ENCODE data around the gene EEF1A2. TPM values are rescaled to one million over a fixed set of nuclear protein-coding genes. Genes with fewer than 3 reads are reported as not detected.

Gene EEF1A2
- total and polyA plus RNA-seq, 2 donors (not counting 3 experiments of a cell fraction or from before 2014, with no cell fraction given): 2.7 to 3.4 TPM

DNA sequence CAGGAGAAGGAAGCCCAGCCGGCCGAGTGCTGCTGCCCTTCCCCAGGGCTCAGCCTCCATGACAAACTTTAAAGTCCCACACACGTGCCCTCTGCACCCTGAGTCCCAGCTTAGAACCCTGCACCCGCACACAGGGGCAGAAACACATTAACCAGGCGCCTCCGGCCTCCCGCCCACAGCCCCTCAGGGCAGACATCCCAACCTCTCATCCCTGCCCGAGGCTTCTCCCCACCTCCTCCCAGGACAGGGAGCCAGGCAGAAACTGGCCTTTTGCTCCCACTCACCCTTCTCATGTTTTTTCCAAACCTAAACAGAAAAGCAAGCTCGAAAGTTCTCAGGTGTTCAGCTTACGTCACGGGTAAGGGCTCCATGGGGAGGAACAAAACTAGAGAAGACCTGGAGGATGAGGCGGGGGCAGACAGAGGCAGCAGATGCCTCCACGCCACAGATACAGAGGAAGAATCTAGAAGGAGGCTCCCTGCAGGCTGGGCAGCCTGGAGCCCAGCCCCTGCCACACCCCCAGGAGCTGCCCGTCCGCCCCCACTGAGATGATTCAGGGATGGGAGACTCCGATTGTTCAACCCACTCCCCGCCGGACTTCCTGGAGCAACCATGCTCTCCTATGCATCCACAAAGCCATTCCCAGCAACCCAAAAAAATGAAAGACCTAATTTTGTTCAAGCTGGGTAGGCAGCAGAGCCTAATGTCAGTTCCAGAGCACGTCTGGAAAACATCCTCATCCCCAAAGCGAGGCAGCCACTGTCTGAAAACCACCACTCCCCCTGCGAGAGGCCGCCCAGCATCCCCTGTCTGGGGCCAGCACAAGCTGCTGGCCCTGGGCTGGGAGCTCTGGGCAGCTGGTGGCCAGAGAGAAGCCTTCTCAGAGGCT, 35.2 kb downstream of the EEF1A2 start:
- H3K79me2 ChIP-seq (ENCODE audit: control insufficient read depth, insufficient read depth, low read length): no peaks in the 10 kb centered on the region
- H4K20me1 ChIP-seq (replicated peaks; ENCODE audit: control insufficient read depth, extremely low read depth, insufficient read depth, low read length): no peaks in the 10 kb centered on the region
- TF ChIP-seq MYC (IDR thresholded peaks at IDR 0.05; ENCODE audit: low read depth, low read length) (no peak), POLR2AphosphoS5 (IDR thresholded peaks at IDR 0.05; ENCODE audit: insufficient read depth, low read depth, low read length) (no peak), GATA2 (IDR thresholded peaks at IDR 0.05; ENCODE audit: insufficient read depth, insufficient read length, low read depth, low read length) (no peak), FOS (IDR thresholded peaks at IDR 0.05; ENCODE audit: borderline replicate concordance, insufficient read depth, low read length) (no peak), JUN (IDR thresholded peaks at IDR 0.05; ENCODE audit: borderline replicate concordance, insufficient read depth, insufficient read length, low read depth) (no peak), POLR2A (IDR thresholded peaks at IDR 0.05; ENCODE audit: low read depth, low read length) (no peak), EZH2 (IDR thresholded peaks at IDR 0.05; ENCODE audit: borderline replicate concordance, low read depth, low read length, severe bottlenecking) (no peak)
- TF ChIP-seq, protein P1, sequence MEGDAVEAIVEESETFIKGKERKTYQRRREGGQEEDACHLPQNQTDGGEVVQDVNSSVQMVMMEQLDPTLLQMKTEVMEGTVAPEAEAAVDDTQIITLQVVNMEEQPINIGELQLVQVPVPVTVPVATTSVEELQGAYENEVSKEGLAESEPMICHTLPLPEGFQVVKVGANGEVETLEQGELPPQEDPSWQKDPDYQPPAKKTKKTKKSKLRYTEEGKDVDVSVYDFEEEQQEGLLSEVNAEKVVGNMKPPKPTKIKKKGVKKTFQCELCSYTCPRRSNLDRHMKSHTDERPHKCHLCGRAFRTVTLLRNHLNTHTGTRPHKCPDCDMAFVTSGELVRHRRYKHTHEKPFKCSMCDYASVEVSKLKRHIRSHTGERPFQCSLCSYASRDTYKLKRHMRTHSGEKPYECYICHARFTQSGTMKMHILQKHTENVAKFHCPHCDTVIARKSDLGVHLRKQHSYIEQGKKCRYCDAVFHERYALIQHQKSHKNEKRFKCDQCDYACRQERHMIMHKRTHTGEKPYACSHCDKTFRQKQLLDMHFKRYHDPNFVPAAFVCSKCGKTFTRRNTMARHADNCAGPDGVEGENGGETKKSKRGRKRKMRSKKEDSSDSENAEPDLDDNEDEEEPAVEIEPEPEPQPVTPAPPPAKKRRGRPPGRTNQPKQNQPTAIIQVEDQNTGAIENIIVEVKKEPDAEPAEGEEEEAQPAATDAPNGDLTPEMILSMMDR (IDR thresholded peaks at IDR 0.05; ENCODE audit: extremely low read depth in 1 of 2, insufficient read depth in 1 of 2, low read depth in 1 of 2, low read length in 2 of 2): no peak
- TF ChIP-seq, protein P2, sequence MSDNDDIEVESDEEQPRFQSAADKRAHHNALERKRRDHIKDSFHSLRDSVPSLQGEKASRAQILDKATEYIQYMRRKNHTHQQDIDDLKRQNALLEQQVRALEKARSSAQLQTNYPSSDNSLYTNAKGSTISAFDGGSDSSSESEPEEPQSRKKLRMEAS (IDR thresholded peaks at IDR 0.05; ENCODE audit: insufficient read depth, insufficient read length): no peak
- dilution Hi-C loops (cut with MboI; ENCODE audit: extremely low pct_ligation_motif_present, low sequenced_read_pairs): no loop called here
- intact Hi-C loops (cut with micrococcal nuclease): no loop called here
- no peaks in the 10 kb centered on the region for H3K9me1 ChIP-seq (replicated peaks; ENCODE audit: control insufficient read depth, extremely low read depth, insufficient read depth, low read length)
- no peaks in the 10 kb centered on the region for H3K36me3 ChIP-seq (ENCODE audit: control insufficient read depth in 2 of 2, extremely low read depth in 1 of 2, insufficient read depth in 2 of 2, low read length in 2 of 2)
- DNase-seq (ENCODE audit: low read depth, low spot score): no peak
- H3K4me2 ChIP-seq (ENCODE audit: insufficient read depth, low read length): no peak overlapping the region
- CTCF ChIA-PET: interaction anchor here (1.1 to 2.7 kb wide), 2 partner anchors 33 to 231 kb away, joined by 3 to 9 read pairs; no protein-coding TSS in a partner anchor
- H3K4me1 ChIP-seq (ENCODE audit: control insufficient read depth, extremely low read depth, insufficient read depth, low read length): no peaks in the 10 kb centered on the region
- POLR2A ChIA-PET: interaction anchor here (0.6 kb wide), 1 partner anchor 45 kb away, joined by 3 read pairs; no protein-coding TSS in a partner anchor
- no peak overlapping the region for H3K27ac ChIP-seq (ENCODE audit: insufficient read depth, low read depth, low read length)
- no peak overlapping the region for H3K4me3 ChIP-seq (replicated peaks in 1 of 3; ENCODE audit: insufficient read depth in 1 of 3, low read depth in 1 of 3, low read length in 3 of 3)
- H3K27me3 ChIP-seq (ENCODE audit: control insufficient read depth in 2 of 2, insufficient read depth in 2 of 2, low read length in 2 of 2): no peaks in the 10 kb centered on the region
- no TSS peak for BruUV-seq (replicated peaks)
- FAIRE-seq: no peak
- no peak overlapping the region for H3K9ac ChIP-seq (replicated peaks; ENCODE audit: extremely low read depth, insufficient read depth, low read length)
- H3K9me3 ChIP-seq (replicated peaks; ENCODE audit: control insufficient read depth, insufficient read depth, low read length): no peaks in the 10 kb centered on the region
- no peak overlapping the region for H2AFZ ChIP-seq (ENCODE audit: low read depth, low read length)

All from endothelial cell of umbilical vein (primary cell).